Glomerular endothelial cell (primary cell): ENCODE results near the gene ZNF804A. TPM values are rescaled to one million over a fixed set of nuclear protein-coding genes. Genes with fewer than 3 reads are reported as not detected.
A peak's percentile ranks its signal among the peaks of the same experiment; 100 is the strongest.
"Not testable (repeated sequence)": the region's sequence is repeated elsewhere in the genome, so short reads cannot be mapped to it uniquely, and the experiment has no call there.

Experiments
- DNase-seq: peaks from one replicate; pipeline ENCODE4 v3.0.0-alpha.2; 2011; ENCODE audit warnings: low read depth, low spot score; ENCODE audit errors: extremely low read depth
- total RNA-seq: library from RNA; depleted of rRNA; stranded (reverse); fragments of >200 nt; gene quantifications from 2 replicates; pipeline ENCODE4 v1.2.3, GENCODE V29; 2015

Gene ZNF804A
- total RNA-seq, 1 donor from 2014 or later = 0.82 TPM

DNA sequence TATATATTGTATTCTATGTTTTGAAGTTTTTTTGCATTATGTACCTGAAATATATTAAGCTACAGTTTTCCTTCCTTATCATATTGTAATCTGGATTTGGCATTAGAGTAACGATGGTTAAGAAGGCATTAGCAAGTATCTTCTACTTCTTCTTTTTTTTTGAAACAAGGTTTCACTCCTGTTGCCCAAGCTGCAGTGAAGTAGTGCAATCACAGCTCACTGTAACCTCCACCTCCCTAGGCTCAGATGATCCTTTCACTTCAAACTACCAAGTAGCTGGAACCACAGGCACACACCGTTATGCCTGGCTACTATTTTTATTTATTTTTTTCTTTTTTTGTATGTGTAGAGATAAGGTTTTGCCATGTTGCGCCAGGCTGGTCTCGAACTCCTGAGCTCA is 201.1 kb downstream of the ZNF804A start:
- no peak for DNase-seq

DNA sequence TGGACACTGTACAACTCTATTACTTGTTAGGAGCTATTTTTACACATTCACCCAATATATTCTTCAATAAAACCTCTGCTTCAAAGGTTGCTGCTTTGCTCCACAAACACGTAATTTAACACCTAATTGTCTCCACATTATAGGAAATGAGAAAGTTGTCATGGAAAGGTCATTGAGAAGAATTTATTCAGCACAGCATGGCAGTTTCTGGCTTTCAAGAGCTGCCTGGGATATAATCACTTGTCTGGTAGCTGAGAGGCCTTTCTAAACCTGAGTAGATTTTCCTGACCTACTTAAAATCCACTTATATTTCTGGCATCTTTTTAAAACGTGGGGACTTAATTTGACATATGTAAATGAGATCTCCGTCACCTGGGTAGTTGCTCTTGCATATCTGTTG is 216.1 kb downstream of the ZNF804A start:
- no peak for DNase-seq

DNA sequence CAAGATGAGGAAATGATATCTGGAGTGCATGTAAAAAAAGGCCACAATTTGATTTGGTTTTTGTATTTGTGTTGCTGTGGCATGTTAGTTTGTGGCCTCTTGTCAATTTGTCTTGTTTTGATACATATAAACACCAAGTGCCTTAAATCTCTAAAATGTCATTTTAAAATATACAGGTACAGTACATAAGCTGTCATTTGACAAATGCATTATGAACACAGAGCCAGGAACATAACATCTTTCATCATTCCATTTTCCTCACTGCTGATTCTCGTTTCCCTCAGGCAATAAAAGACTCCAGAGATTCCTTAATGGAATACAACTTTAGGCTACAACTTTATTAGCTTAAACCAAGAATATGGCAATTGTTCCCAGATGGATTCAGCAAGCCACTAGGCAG is 217.5 kb downstream of the ZNF804A start:
- no peak for DNase-seq

DNA sequence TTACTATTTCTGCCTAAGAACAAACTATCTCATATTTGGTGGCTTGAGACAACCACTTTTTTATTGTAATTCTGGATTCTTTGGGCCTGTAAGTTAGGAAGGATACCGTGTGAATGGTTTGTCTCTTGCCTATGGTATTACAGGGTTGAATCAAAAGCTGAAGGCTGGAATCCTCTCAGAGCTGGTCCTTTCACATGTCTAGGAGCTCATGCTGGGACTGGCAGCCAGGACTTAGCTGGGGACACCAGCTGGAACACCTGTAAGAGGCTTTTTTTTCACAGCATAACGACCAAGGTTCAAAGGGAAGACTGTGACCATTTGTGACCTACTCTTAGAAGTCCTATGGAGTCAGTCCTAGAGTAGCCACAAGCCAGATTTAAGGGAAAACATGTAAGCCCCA is 226.3 kb downstream of the ZNF804A start:
- DNase-seq = no peak

DNA sequence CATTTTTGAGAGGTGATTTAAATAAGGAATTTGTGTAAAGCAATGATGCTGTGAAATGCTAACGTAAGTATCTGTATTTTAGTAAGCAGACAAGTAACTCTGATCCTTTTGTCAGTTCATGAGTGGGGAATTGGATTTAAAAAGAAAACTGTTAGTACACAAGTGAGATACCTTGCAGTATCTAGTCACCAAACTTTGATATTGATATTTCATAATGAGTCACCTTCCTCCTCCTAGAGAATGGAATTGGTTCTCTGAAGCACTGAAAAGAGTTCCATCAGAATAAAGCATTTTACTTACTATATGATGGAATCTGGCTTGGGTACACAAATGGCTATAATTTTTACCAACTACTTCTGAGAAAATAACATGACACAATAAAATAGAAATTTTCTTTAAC is 232.2 kb downstream of the ZNF804A start:
- no peak for DNase-seq

DNA sequence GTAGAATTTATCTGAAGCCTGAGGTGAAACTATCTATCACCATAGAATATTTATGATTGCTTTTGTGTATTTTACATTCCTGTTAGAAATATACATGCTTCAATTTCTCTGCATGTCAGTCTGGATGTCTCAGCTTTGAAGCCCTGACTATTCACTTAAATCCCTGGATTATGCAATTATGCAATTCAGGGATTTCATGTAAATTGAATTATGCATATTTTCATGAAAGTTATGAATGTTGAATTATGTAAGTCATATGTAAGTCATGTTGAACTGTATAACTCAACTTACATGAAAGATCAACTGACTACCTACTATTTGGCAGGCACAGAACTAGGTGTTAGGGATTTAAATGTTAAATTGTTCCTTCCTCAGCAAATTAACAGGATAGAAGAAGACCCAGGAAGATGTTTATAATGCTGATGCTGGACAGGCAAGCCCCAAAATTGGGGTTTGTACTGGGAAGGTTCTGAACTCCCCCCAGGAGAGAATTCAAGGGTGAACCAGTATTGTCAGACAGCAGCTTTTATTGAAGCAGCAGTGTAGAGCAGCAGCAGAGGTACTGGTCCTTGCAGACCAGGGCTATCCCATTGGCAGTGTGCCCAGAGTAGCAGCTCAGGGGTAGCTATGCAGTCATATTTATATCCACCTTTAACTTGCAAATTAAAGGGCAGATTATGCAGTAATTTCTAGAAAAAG is 236.5 kb downstream of the ZNF804A start:
- no peak for DNase-seq

DNA sequence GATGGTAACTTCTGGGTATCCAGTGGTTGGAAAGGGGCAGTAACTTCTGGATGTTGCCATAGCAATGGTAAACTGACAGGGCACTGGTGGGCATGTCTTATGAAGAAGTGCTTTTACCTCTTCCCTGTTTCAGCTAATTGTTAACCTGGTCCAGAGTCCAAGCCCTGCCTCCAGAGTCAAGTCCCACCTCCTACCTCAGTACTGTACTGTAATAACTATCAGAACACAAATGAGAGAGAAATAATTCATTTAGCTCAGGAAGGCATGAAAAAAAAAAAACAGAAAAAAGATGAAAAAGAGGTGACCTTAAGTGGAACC is 237.0 kb downstream of the ZNF804A start:
- no peak for DNase-seq

DNA sequence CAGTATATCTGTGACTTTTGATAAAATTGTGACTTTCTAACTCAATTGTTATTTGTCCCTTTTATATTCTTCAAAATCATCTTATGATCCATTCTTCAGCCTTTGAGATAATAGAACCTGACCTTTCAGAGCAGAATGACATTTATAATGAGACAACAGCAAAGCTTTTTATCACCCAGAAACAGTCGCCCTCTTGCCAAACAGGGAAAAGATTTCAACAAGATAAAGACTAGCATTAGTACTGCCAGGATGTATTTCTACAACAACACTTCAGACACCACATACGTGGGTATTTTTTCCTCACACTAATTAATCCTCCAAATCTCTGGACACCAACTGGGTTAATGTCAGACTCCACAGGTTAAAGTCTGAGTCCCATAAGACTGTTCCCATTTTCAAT is 249.0 kb downstream of the ZNF804A start:
- DNase-seq = no peak

DNA sequence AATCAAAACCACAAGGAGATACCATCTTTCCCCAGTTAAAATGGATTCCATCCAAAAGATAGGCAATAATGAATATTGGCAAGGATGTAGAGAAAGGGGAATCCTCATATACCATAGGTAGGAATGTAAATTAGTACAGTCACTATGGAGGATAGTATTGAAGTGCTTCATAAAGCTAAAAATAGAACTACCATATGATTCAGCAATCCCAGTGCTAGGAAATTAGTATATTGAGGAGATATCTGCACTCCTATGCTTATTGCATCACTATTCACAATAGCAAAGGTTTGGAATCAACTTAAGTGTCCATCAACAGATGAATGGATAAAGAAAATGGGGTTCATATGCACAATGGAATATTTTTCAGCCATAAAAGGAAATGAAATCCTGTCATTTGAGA is 251.2 kb downstream of the ZNF804A start:
- DNase-seq = no peak

DNA sequence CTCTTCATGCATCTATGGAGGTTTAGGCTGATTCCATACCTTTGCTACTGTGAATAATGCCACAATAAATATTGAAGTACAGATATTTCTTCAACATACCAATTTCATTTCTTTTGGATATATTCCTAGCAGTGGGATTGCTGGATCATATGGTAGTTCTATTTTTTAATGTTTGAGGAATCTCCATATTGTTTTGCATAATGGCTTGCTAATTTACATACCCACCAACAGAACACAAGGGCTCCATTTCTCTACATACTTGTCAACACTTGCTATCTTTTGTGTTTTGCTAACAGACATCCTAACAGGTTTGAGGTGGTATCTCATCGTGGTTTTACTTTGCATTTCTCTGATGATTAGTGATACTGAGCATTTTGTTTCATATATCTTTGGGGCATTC is 253.2 kb downstream of the ZNF804A start:
- no peak for DNase-seq

DNA sequence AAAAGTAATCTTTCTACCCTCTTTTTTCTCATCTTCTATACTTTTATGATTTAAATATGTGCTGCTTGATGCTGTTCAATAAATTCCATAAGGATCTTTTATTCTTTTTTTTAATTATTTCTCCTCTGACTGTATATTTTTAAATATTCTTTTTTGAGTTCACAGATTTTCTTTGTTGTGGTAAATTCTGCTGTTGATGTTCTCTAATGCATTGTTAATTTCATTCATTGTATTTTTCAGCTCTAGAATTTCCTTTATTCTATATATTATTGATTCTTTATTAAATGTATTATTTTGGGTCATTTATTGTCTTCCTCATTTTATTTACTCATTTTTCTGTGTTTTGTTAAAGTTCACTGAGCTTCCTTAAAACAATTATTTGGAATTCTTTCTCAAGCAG is 260.9 kb downstream of the ZNF804A start:
- DNase-seq = no peak

DNA sequence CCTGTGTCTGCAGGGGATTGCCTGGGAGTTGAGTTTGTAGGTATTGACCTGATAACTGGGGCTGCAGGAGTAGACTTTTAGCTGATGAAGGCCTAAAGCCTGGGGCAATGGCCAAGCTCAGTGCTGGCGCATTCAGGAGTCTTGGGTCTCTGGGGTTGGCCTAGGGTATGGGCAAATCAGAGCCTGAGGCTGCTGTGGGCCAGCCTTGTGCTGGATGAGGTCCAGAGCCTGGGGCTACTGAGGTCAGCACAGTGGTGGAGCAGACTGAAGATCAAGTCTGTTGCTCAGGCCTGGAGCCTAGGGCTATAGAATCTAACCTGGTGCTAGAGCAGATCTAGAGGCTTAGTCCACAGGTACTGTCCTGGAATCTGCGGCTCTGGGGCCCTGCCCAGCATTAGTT is 262.4 kb downstream of the ZNF804A start:
- no peak for DNase-seq

DNA sequence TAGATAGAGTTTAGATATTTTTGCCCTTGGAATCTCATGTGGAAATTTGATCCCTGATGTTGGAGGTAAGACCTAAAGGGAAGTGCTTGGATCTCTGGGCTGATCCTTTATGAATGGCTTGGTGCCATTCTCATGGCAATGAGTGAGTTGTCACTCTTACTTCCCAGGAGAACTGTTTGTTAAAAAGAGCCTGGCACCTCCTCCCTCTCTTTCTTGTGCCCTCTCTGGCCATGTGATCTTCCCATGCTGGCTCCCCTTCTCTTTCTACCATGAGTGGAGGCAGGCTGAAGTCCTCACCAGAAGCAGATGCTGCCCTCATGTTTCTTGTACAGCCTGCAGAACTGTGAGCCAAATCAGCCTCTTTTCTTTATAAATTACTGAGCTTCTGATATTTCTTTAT is 276.9 kb downstream of the ZNF804A start:
- DNase-seq = no peak

DNA sequence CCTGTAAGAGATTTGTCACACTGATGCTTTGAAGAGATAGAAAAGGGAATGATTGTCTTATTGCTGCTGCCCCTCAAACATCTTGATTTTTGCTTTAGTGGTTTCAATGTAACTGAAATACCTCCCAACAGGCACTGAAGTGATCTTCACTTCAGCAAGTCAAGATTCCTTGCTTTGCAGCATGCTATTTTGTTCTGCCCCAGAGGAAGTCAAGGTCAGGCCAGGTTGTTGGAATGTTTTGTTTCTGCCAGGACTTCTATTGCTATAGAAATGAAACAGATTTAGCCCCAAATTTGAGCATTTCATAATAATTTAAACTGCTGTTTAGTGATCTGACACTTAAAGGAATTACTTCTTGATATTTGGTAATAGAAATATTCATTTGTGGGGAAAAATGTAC is 277.6 kb downstream of the ZNF804A start:
- DNase-seq = peak; percentile 5

DNA sequence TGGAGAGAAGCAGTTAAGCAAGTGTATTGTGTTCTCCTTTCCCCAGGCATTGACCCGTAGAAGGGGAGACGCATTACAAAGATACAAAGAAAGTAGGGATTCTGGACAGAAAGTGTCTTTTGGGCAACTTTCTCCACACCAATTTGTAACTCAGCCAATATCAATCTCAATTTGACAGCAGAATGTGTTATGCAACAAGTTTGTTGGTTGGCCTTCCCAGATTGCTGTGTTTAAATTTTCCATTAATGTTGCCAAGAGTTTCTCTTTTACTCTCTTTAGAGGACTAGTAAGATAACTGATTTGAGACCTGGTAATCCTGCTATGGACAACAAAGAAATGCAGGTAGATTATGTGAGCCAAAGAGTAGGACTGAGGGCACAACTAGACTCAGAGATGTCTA is 279.6 kb downstream of the ZNF804A start:
- DNase-seq = no peak

DNA sequence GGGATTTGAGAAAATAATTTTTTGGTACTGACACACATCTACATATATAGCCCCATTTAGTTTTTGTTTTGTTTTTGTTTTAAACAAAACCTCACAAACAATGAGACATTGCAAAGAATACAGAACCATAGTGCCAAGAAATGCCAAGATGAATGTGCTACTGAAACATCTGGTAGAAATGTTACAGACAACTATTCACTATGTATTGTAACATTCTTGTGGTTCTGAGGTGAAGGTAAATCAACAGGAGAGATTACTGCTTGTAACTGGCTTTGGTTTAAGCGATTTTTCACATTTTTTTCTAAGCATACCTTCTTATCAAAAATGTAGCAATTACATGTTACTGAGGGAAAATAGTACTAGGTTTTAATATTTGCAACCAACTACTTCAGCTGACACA is 281.3 kb downstream of the ZNF804A start:
- no peak for DNase-seq

DNA sequence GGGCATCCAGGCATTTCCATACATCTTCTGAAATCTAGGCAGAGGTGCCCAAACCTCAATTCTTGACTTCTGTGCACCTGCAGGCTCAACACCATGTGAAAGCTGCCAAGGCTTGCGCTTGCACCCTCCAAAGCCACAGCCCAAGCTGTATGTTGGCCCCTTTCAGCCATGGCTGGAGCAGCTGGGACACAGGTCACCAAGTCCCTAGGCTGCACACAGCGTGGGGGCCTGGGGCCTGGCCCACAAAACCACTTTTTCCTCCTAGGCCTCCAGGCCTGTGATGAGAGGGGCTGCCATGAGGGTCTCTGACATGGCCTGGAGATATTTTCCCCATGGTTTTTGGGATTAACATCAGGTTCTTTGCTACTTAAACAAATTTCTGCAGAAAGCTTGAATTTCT is 288.3 kb downstream of the ZNF804A start:
- not testable (repeated sequence) for DNase-seq

DNA sequence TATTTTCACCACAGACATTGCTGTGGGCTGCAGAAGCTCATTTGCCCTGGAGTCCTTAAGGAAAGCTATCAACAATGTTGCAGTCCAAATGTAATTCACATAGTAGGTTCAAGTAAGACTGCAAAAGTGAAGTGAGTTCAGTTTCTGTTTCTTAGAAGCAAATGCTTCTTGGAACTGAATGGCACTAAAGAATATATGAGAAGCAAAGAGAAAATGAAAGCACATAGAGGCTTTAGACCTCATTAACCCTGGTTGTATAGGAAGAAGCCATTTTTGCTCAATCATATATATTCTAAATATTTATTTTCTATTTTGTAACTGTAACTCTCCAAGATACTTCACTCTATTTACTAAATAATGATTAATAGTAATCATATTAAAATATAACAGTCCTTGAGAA is 292.0 kb downstream of the ZNF804A start:
- DNase-seq = no peak

DNA sequence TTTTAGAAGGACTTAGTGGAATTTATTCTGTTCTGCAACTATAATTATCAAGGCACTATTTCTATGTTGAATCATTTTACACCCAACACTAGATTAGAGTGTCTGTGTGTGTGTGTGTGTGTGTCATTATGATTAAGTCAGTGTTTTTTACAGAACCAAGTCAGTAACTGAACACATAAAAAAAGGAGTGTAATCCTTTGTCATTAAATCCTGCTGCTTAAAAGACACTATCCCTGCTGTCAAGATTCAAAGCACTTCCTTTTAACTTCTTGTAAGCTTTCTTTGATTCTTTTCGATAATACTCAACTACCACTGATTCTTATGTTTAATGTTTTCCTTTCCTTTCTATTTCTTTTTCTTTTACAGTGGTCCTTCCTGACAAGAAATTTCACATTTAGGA is 306.7 kb downstream of the ZNF804A start:
- no peak for DNase-seq

DNA sequence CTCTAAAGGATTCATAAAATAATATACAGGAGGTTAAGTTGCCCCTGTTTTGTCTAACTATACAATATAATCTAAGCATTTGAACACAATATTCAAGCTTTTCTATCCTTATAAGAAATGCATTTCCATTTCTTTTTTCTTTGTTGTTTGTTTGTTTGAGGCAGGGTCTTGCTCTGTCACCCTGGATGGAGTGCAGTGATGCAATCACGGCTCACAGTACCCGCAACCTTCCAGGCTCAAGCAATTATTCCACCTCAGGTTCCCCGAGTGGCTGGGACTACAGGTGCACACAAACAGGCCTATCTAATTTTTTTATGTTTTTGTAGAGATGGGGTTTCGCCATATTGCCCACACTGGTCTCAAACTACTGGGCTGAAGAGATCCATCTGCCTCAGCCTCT is 307.8 kb downstream of the ZNF804A start:
- no peak for DNase-seq

DNA sequence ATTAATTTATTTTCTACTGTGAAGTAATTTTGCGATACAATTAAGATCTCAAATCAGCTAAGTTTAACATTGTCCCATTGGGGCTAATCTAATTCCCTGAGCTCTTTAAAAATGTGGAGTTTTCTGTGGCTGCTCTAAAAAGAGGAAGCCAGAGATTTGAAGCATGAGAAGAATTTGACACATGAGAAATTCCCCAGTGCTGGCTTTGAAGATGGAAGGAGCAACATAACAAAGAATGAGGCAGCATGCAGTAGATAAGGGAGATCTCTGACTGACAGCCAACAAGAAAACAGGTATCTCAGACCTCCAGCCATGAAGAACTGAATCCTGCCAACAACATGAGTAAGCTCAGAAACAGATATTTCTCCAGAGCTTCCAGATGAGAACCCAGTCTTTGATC is 308.4 kb downstream of the ZNF804A start:
- DNase-seq = no peak

DNA sequence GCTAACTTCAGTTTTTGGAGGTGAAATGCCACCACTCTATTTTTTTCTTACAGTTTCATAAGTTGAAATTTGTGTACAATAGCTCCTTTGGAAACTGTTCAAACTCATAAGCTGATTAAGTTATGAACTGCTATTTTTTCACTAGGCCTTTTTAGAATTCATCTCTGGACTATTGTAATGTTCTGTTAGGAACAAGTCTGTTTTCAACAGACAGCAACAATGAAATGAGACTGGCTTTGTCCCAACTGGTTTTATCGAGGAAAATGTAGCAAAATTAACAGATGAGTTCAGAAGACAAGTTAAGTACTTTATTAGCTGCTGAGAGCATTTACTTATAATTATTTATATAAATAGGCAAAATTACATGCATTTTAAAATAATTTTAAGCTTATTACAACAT is 310.6 kb downstream of the ZNF804A start:
- DNase-seq = no peak

DNA sequence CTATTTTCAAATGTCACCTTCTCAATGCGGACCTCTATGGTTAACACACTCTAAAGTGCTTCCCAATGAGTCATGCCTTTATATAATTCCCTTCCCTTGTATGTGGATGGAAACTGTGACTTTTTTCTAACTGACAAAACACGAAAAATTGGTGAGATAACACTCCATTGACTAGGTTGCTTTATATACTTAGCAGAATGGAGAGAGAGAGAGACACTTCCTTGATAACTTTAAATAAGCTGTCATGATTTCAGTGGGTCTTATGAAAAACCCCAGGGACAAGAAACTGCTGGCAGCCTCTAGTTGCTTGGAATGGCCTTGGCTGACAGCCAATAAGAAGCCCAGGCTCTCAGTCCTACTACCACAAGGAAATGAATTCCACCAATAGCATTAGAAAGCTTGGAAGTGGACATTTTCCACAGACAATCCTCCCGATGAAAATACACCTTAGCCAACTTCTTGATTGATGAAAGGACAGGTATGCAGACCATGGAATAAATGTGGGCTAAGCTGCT is 322.2 kb downstream of the ZNF804A start:
- no peak for DNase-seq
